B cell (primary cell): Measurements from ENCODE around the gene AP4M1.

Experiments
- CTCF ChIP-seq: fragments of 200-600 bp; IDR thresholded peaks from one replicate; pipeline ENCODE4 v1.8.0; 2022; ENCODE audit warnings: antibody characterized with exemption, mild to moderate bottlenecking
- EZH2 ChIP-seq: IDR thresholded peaks from 2 replicates; pipeline ENCODE4 v1.6.1; 2012; ENCODE audit warnings: borderline replicate concordance, low read depth, mild to moderate bottlenecking, moderate library complexity, low read length; ENCODE audit not compliant: insufficient read depth, poor library complexity, severe bottlenecking

GRCh38 chr7:100063376-100063775, 38.1 kb upstream of the AP4M1 start:
- TF ChIP-seq CTCF: no peak
- no peak for TF ChIP-seq EZH2
